CD8-positive, alpha-beta memory T cell (primary cell): ENCODE data around the gene EIF3J. TPM values are rescaled to one million over a fixed set of nuclear protein-coding genes. Genes with fewer than 3 reads are reported as not detected.
"Not testable (repeated sequence)": the region's sequence is repeated elsewhere in the genome, so short reads cannot be mapped to it uniquely, and the experiment has no call there.

Experiments
- CTCF ChIA-PET: fragments of 350-600 bp; sonication (Branson Sonifier 250); formaldehyde crosslinking; loops from one replicate; lab custom pipeline; 2021; ENCODE audit warnings: antibody characterized with exemption; lab: Charles Lee
- POLR2A ChIA-PET: fragments of 350-600 bp; sonication (Branson Sonifier 250); formaldehyde crosslinking; loops from one replicate; lab custom pipeline; 2021; ENCODE audit warnings: antibody characterized with exemption; lab: Charles Lee
- DNase-seq, 5 donors: peaks; one replicate each; pipeline versions ENCODE4 v3.0.0 to v3.0.0-alpha.2; 2020 to 2022; ENCODE audit warnings: mixed read lengths in 1 of 5
- H3K27ac ChIP-seq: one replicate; pipeline ENCODE4 v1.7.0; 2013; ENCODE audit warnings: low read depth, mild to moderate bottlenecking, low read length, moderate library complexity
- H3K27me3 ChIP-seq: 2 replicates; pipeline ENCODE4 v1.7.0; 2013; ENCODE audit warnings: low read length, mild to moderate bottlenecking; ENCODE audit not compliant: insufficient read depth, poor library complexity, severe bottlenecking
- H3K36me3 ChIP-seq: 2 replicates; pipeline ENCODE4 v1.7.0; 2013; ENCODE audit warnings: mild to moderate bottlenecking, low read length, moderate library complexity; ENCODE audit not compliant: insufficient read depth
- H3K4me1 ChIP-seq: 2 replicates; pipeline ENCODE4 v1.7.0; 2013; ENCODE audit warnings: mild to moderate bottlenecking, low read length, moderate library complexity; ENCODE audit not compliant: insufficient read depth
- H3K4me3 ChIP-seq: 2 replicates; pipeline ENCODE4 v1.7.0; 2013; ENCODE audit warnings: mild to moderate bottlenecking, low read length
- H3K9me3 ChIP-seq: 2 replicates; pipeline ENCODE4 v1.7.0; 2013; ENCODE audit warnings: mild to moderate bottlenecking, low read length
- H3K27ac Mint-ChIP-seq, 8 donors: one replicate each; pipeline ENCODE4 v1.8.0; 2020 to 2021; ENCODE audit warnings: mixed read lengths in 8 of 8, mild to moderate bottlenecking in 6 of 8, inconsistent platforms in 3 of 8, moderate library complexity in 3 of 8
- H3K27me3 Mint-ChIP-seq, 2 donors: one replicate each; pipeline ENCODE4 v1.8.0; 2020 to 2021; ENCODE audit warnings: mixed read lengths in 2 of 2, mild to moderate bottlenecking in 1 of 2, moderate library complexity in 1 of 2
- H3K36me3 Mint-ChIP-seq, 3 donors: one replicate each; pipeline ENCODE4 v1.8.0; 2020 to 2021; ENCODE audit warnings: mixed read lengths in 3 of 3, inconsistent platforms in 1 of 3, mild to moderate bottlenecking in 1 of 3
- H3K4me1 Mint-ChIP-seq, 3 donors: one replicate each; pipeline ENCODE4 v1.8.0; 2020 to 2021; ENCODE audit warnings: mixed read lengths in 3 of 3, inconsistent platforms in 1 of 3, mild to moderate bottlenecking in 1 of 3
- H3K4me3 Mint-ChIP-seq, 7 donors: one replicate each; pipeline ENCODE4 v1.8.0; 2020 to 2021; ENCODE audit warnings: mixed read lengths in 7 of 7, mild to moderate bottlenecking in 6 of 7, moderate library complexity in 4 of 7, inconsistent platforms in 2 of 7
- H3K9me3 Mint-ChIP-seq, 5 donors: one replicate each; pipeline ENCODE4 v1.8.0; 2020 to 2022; ENCODE audit warnings: mixed read lengths in 5 of 5, mild to moderate bottlenecking in 3 of 5, moderate library complexity in 2 of 5, inconsistent platforms in 1 of 5
- polyA plus RNA-seq: library from polyadenylated mRNA; unstranded; fragments of 300-500 nt; fragmentation: Illumina TruSeq; gene quantifications from one replicate; pipeline ENCODE4 v1.2.3, GENCODE V29; 2021
- total RNA-seq, 2 experiments: library from RNA; stranded (reverse); gene quantifications; one replicate each; pipeline ENCODE4 v1.2.3, GENCODE V29; 2021

The EIF3J gene
- total and polyA plus RNA-seq, 3 experiments from 2014 or later: 24.9 to 186 (median 167) TPM

DNA sequence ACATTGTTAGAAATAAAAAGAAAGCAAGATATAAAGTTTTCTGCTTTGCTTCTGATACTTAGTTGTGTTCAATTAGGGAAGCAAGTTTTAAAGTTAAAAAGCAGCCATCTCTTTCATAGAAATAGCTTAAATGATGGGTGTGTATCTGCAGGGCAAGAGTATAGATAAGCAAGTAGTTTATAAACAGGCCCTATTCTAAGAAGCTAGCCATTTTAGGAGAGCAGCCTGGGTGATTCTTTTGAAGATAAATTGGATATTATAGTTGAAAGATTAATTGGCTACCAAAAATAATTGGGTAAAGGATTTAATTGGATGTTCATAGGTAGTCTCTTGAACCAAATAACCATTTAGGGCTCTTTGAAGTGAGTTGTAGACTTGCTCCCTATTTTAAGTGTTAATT, 5.6 kb downstream of the EIF3J start:
- no peaks in the 10 kb centered on the region for H3K27me3 ChIP-seq
- H3K9me3 ChIP-seq: no peaks in the 10 kb centered on the region
- no peak for DNase-seq
- H3K27ac Mint-ChIP-seq: peak overlapping the region in 6 of 8 donors; percentile 8 to 63 (median 38)
- no peak overlapping the region for H3K27ac ChIP-seq
- H3K4me3 Mint-ChIP-seq: peak overlapping the region in 3 of 7 donors; percentile 13 to 33 (median 31)
- H3K4me1 Mint-ChIP-seq: peaks cover 57 to 81% (median 70%) of the 10 kb centered on the region in 3 donors
- ChIA-PET POLR2A (no interaction called here), CTCF (no interaction called here)
- peaks cover 3 to 53% (median 7%) of the 10 kb centered on the region in 3 donors for H3K36me3 Mint-ChIP-seq
- no peaks in the 10 kb centered on the region for H3K9me3 Mint-ChIP-seq
- peaks cover 56% of the 10 kb centered on the region for H3K4me1 ChIP-seq
- H3K4me3 ChIP-seq: no peak overlapping the region
- H3K27me3 Mint-ChIP-seq: no peaks in the 10 kb centered on the region
- peaks cover 4% of the 10 kb centered on the region for H3K36me3 ChIP-seq

- ChIA-PET POLR2A (interaction anchor here (0.7 to 1.0 kb wide), 2 partner anchors 14 to 16 kb away, joined by 3 read pairs; no protein-coding TSS in a partner anchor), CTCF (interaction anchor here (2.0 kb wide), 1 partner anchor 8 kb away, joined by 16 read pairs; the partner anchor contains the start of gene EIF3J)
- not testable (repeated sequence) for H3K27me3 Mint-ChIP-seq
Observed at GRCh38 chr15:44544745-44545144, 7.8 kb downstream of the EIF3J start.

GRCh38 chr15:44545913-44546802, 9.2 kb downstream of the EIF3J start:
- Mint-ChIP-seq H3K36me3 (peaks cover 5 to 53% (median 6%) of the 10 kb centered on the region in 3 donors), H3K9me3 (no peaks in the 10 kb centered on the region), H3K4me3 (peak overlapping the region; percentile 9 to 59 (median 47)), H3K27ac (peak overlapping the region; percentile 30 to 90 (median 80)), H3K27me3 (no peaks in the 10 kb centered on the region), H3K4me1 (peaks cover 58 to 81% (median 77%) of the 10 kb centered on the region in 3 donors)
- Histone ChIP-seq H3K4me1 (peaks cover 36% of the 10 kb centered on the region), H3K4me3 (no peak overlapping the region), H3K36me3 (peaks cover 3% of the 10 kb centered on the region), H3K9me3 (no peaks in the 10 kb centered on the region), H3K27me3 (no peaks in the 10 kb centered on the region), H3K27ac (no peak overlapping the region)
- ChIA-PET POLR2A (interaction anchor here (1.9 kb wide), 1 partner anchor 9 kb away, joined by 10 read pairs; the partner anchor contains the start of gene EIF3J), CTCF (interaction anchor here (0.7 to 2.0 kb wide), 5 partner anchors 9 to 33 kb away, joined by 3 to 16 read pairs (median 7); partner anchors contain the start of gene EIF3J)
- DNase-seq: no peak

More at GRCh38 chr15:44544745-44545144, 7.8 kb downstream of the EIF3J start:
- not testable (repeated sequence) for H3K9me3 Mint-ChIP-seq, H3K9me3 ChIP-seq, H3K27ac Mint-ChIP-seq, H3K27me3 ChIP-seq, DNase-seq, H3K27ac ChIP-seq, H3K36me3 ChIP-seq, H3K4me3 ChIP-seq
- Mint-ChIP-seq H3K36me3 (peaks cover 3 to 54% (median 7%) of the 10 kb centered on the region in 3 donors), H3K4me1 (peaks cover 54 to 79% (median 74%) of the 10 kb centered on the region in 3 donors), H3K4me3 (peak overlapping the region in 1 of 7 donors; percentile 32)
- peaks cover 45% of the 10 kb centered on the region for H3K4me1 ChIP-seq

DNA sequence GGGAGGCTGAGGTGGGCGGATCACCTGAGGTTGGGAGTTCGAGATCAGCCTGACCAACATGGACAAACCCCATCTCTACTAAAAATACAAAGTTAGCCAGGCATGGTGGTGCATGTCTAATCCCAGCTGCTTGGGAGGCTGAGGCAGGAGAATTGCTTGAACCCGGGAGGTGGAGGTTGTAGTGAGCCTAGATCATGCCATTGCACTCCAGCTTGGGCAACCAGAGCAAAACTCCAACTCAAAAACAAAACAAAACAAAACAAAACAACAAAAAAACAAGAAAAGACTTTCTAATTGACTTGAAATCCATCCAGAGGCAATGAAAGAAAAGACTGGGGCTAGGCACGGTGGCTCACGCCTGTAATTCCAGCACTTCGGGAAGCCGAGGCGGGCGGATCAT, 12.2 kb downstream of the EIF3J start:
- H3K27ac ChIP-seq, H3K9me3 ChIP-seq, DNase-seq, H3K27me3 Mint-ChIP-seq, H3K4me3 Mint-ChIP-seq, H3K27me3 ChIP-seq, CTCF ChIA-PET, H3K4me3 ChIP-seq, H3K9me3 Mint-ChIP-seq: not testable (repeated sequence)
- H3K4me1 Mint-ChIP-seq: peaks cover 33 to 54% (median 51%) of the 10 kb centered on the region in 3 donors
- POLR2A ChIA-PET: interaction anchor here (0.7 kb wide), 1 partner anchor 124 kb away, joined by 5 read pairs; no protein-coding TSS in a partner anchor
- peaks cover 0 to 52% (median 4%) of the 10 kb centered on the region in 3 donors for H3K36me3 Mint-ChIP-seq
- peak overlapping the region in 5 of 8 donors; percentile 24 to 56 (median 39) for H3K27ac Mint-ChIP-seq
- peaks cover 14% of the 10 kb centered on the region for H3K4me1 ChIP-seq
- peaks cover 13% of the 10 kb centered on the region for H3K36me3 ChIP-seq

- POLR2A ChIA-PET: no interaction called here
- no peak overlapping the region for H3K27ac ChIP-seq
- peaks cover 40 to 62% (median 59%) of the 10 kb centered on the region in 3 donors for H3K4me1 Mint-ChIP-seq
- DNase-seq: peak in 1 of 5 donors; percentile 21
- peak overlapping the region in 5 of 8 donors; percentile 12 to 73 (median 44) for H3K27ac Mint-ChIP-seq
- H3K4me3 ChIP-seq: no peak overlapping the region
- no peaks in the 10 kb centered on the region for H3K9me3 ChIP-seq
- H3K36me3 ChIP-seq: peaks cover 21% of the 10 kb centered on the region
- peaks cover 23% of the 10 kb centered on the region for H3K4me1 ChIP-seq
- H3K9me3 Mint-ChIP-seq: no peaks in the 10 kb centered on the region
- no peaks in the 10 kb centered on the region for H3K27me3 Mint-ChIP-seq
- CTCF ChIA-PET: interaction anchor here (1.2 kb wide), 1 partner anchor 15 kb away, joined by 3 read pairs; no protein-coding TSS in a partner anchor
- H3K36me3 Mint-ChIP-seq: peaks cover 4 to 62% (median 5%) of the 10 kb centered on the region in 3 donors
- no peak overlapping the region for H3K4me3 Mint-ChIP-seq
- no peaks in the 10 kb centered on the region for H3K27me3 ChIP-seq
Observed at GRCh38 chr15:44550256-44550655, 13.3 kb downstream of the EIF3J start.

DNA sequence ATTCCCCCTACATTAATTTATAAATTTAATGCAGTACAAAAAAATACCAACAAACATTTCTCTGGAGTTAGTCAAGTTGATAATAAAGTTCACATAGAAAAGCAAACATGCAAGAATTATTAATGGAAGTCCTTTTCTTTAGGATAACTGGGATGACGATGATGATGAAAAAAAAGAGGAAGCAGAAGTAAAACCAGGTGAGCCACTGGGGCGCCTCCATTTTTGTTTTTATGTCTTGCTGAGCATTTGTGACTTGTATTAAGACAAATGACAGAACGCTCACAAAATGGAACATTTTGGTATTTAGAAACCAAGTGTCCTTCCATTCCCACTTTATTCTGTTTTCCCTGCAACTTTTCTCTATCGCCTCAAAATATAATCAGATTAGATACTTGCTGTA, 13.8 kb downstream of the EIF3J start:
- peak overlapping the region in 4 of 8 donors; percentile 5 to 64 (median 31) for H3K27ac Mint-ChIP-seq
- peaks cover 25% of the 10 kb centered on the region for H3K4me1 ChIP-seq
- ChIA-PET POLR2A (no interaction called here), CTCF (interaction anchor here (1.2 kb wide), 1 partner anchor 14 kb away, joined by 3 read pairs; no protein-coding TSS in a partner anchor)
- H3K4me1 Mint-ChIP-seq: peaks cover 40 to 64% (median 59%) of the 10 kb centered on the region in 3 donors
- H3K27me3 Mint-ChIP-seq: no peaks in the 10 kb centered on the region
- no peaks in the 10 kb centered on the region for H3K27me3 ChIP-seq
- peaks cover 21% of the 10 kb centered on the region for H3K36me3 ChIP-seq
- peaks cover 4 to 67% (median 9%) of the 10 kb centered on the region in 3 donors for H3K36me3 Mint-ChIP-seq
- H3K9me3 Mint-ChIP-seq: no peaks in the 10 kb centered on the region
- DNase-seq: no peak
- no peaks in the 10 kb centered on the region for H3K9me3 ChIP-seq
- no peak overlapping the region for H3K4me3 ChIP-seq
- H3K4me3 Mint-ChIP-seq: no peak overlapping the region
- H3K27ac ChIP-seq: no peak overlapping the region

GRCh38 chr15:44554934-44555723, 18.2 kb downstream of the EIF3J start:
- Mint-ChIP-seq H3K27me3 (no peaks in the 10 kb centered on the region), H3K27ac (peak overlapping the region; percentile 21 to 79 (median 50)), H3K4me3 (no peak overlapping the region), H3K9me3 (no peaks in the 10 kb centered on the region), H3K4me1 (peaks cover 28 to 47% (median 38%) of the 10 kb centered on the region in 3 donors), H3K36me3 (peaks cover 4 to 75% (median 21%) of the 10 kb centered on the region in 3 donors)
- POLR2A ChIA-PET: interaction anchor here (1.1 kb wide), 1 partner anchor 9 kb away, joined by 9 read pairs; no protein-coding TSS in a partner anchor
- H3K36me3 ChIP-seq: peaks cover 35% of the 10 kb centered on the region
- no peak overlapping the region for H3K4me3 ChIP-seq
- H3K27me3 ChIP-seq: no peaks in the 10 kb centered on the region
- CTCF ChIA-PET: interaction anchor here (1.1 to 1.2 kb wide), 2 partner anchors 9 to 298 kb away, joined by 3 to 8 read pairs; no protein-coding TSS in a partner anchor
- H3K27ac ChIP-seq: no peak overlapping the region
- no peak for DNase-seq
- H3K4me1 ChIP-seq: peaks cover 25% of the 10 kb centered on the region
- H3K9me3 ChIP-seq: no peaks in the 10 kb centered on the region
